Activated naive CD8-positive, alpha-beta T cell treated with anti-CD3 and anti-CD28 coated beads, Interleukin-2, amount 50 U/mL, for 24 hours (primary cell): ENCODE data around the gene C1QTNF12.

Source experiments
- ATAC-seq: fragments of 150-1000 bp; cut with Tn5 transposase; one replicate; pipeline ENCODE4 v1.10.0; 2021
- DNase-seq: peaks from one replicate; pipeline ENCODE4 v3.0.0; 2021
- H3K27ac Mint-ChIP-seq: one replicate; pipeline ENCODE4 v1.8.0; 2021; ENCODE audit warnings: mild to moderate bottlenecking, mixed read lengths
- H3K27me3 Mint-ChIP-seq: one replicate; pipeline ENCODE4 v1.8.0; 2021; ENCODE audit warnings: mixed read lengths
- H3K36me3 Mint-ChIP-seq: one replicate; pipeline ENCODE4 v1.8.0; 2021; ENCODE audit warnings: low read depth, mixed read lengths
- H3K4me1 Mint-ChIP-seq: one replicate; pipeline ENCODE4 v1.8.0; 2021; ENCODE audit warnings: mixed read lengths
- H3K4me3 Mint-ChIP-seq: one replicate; pipeline ENCODE4 v1.8.0; 2021; ENCODE audit warnings: mild to moderate bottlenecking, moderate library complexity, mixed read lengths
- H3K9me3 Mint-ChIP-seq: one replicate; pipeline ENCODE4 v1.8.0; 2021; ENCODE audit warnings: mixed read lengths

The C1QTNF12 gene

DNA sequence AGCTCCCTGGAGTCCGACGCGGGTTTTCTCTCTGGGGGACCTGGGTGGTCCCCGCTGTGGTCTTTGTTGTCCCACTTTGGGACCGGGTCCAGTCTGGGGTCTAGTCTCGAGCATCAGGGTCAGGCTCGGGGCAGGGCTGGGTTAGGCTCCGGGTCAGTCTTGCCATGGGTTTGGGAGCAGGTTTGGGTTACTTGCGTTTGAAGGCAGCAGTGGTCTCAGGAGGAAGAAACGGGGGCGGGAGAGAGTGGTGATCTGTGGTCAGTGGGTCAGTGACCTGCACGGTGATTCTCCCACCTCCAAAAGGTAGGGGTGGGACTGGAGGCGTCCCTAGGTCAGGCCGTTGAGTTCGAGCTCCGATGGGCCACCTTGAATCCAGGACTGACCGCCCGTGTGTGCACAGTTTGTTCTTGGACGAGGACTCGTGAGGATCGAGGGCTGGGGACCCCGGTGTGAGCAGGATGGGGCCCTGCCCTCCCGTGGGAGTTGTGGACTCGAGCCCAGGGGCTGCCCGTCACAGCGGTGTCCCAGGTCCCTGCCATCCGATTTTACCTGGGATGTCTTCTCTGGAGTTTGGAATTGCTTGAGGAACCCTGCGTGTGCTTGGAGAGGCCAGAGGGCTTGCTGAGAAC, 12.2 kb downstream of the C1QTNF12 start:
- Mint-ChIP-seq H3K4me3 (peak overlapping the region; percentile 81), H3K9me3 (no peaks in the 10 kb centered on the region), H3K27ac (peak overlapping the region; percentile 92), H3K36me3 (peaks cover 24% of the 10 kb centered on the region), H3K27me3 (peaks cover 1% of the 10 kb centered on the region), H3K4me1 (peaks cover 31% of the 10 kb centered on the region)
- DNase-seq (no peak), ATAC-seq (no peak)

DNA sequence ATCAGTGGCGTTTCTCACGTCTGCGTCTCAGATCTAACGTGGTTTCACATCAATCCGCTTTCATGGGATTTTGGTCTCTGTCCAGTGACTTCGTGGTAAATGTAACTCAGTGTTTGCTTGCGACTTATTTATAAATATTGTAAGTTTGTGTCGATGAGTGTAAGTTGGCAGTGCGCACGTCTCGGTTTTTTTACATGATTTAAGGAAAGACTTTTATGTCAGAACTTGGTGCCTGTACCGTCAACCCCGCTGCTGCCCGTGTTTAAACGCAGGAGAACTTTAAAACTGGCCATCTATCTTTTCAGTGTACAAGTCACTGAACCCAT, 13.0 kb downstream of the C1QTNF12 start:
- Mint-ChIP-seq H3K27ac (peak overlapping the region; percentile 92), H3K36me3 (peaks cover 24% of the 10 kb centered on the region), H3K9me3 (no peaks in the 10 kb centered on the region), H3K27me3 (no peaks in the 10 kb centered on the region), H3K4me1 (peaks cover 35% of the 10 kb centered on the region), H3K4me3 (peak overlapping the region; percentile 81)
- ATAC-seq (no peak), DNase-seq (no peak)

DNA sequence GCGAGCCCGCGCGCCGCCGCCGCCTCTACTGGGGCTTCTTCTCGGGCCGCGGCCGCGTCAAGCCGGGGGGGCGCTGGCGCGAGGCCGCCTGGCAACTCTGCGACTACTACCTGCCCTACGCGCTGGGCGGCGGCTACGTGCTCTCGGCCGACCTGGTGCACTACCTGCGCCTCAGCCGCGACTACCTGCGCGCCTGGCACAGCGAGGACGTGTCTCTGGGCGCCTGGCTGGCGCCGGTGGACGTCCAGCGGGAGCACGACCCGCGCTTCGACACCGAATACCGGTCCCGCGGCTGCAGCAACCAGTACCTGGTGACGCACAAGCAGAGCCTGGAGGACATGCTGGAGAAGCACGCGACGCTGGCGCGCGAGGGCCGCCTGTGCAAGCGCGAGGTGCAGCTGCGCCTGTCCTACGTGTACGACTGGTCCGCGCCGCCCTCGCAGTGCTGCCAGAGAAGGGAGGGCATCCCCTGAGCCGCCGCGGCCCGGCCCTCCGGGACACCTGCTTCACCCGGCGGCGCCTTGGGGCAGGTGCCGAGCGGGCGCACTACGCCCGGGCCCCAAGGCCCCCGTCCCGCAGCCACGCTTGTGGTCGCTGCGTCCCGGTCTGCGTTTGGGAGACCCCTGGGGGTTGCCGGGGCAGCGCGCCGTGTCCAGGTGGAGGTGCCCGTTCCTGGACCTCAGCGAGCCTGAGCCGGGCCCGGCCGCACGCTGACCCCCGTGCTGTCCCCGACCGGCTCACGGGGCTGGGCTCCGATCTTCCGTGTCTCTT, 13.5 kb downstream of the C1QTNF12 start:
- ATAC-seq (no peak), DNase-seq (no peak)
- peak overlapping the region; percentile 92 for H3K27ac Mint-ChIP-seq
- H3K4me3 Mint-ChIP-seq: peak overlapping the region; percentile 81
- H3K4me1 Mint-ChIP-seq: peaks cover 35% of the 10 kb centered on the region
- H3K27me3 Mint-ChIP-seq: no peaks in the 10 kb centered on the region
- no peaks in the 10 kb centered on the region for H3K9me3 Mint-ChIP-seq
- peaks cover 24% of the 10 kb centered on the region for H3K36me3 Mint-ChIP-seq

DNA sequence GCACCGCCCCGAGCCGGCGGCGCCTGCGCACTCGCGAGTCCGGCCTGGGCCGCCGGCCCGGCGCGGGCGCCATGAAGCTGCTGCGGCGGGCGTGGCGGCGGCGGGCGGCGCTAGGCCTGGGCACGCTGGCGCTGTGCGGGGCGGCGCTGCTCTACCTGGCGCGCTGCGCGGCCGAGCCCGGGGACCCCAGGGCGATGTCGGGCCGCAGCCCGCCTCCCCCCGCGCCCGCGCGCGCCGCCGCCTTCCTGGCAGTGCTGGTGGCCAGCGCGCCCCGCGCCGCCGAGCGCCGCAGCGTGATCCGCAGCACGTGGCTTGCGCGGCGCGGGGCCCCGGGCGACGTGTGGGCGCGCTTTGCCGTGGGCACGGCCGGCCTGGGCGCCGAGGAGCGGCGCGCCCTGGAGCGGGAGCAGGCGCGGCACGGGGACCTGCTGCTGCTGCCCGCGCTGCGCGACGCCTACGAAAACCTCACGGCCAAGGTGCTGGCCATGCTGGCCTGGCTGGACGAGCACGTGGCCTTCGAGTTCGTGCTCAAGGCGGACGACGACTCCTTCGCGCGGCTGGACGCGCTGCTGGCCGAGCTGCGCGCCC, 14.2 kb downstream of the C1QTNF12 start, which contains the start of gene B3GALT6:
B3GALT6 (plus strand) TSS at position 30 of the 588 bp plus-strand sequence; CDS start at position 72, 42 bp downstream.
- peaks cover 28% of the 10 kb centered on the region for H3K36me3 Mint-ChIP-seq

DNA sequence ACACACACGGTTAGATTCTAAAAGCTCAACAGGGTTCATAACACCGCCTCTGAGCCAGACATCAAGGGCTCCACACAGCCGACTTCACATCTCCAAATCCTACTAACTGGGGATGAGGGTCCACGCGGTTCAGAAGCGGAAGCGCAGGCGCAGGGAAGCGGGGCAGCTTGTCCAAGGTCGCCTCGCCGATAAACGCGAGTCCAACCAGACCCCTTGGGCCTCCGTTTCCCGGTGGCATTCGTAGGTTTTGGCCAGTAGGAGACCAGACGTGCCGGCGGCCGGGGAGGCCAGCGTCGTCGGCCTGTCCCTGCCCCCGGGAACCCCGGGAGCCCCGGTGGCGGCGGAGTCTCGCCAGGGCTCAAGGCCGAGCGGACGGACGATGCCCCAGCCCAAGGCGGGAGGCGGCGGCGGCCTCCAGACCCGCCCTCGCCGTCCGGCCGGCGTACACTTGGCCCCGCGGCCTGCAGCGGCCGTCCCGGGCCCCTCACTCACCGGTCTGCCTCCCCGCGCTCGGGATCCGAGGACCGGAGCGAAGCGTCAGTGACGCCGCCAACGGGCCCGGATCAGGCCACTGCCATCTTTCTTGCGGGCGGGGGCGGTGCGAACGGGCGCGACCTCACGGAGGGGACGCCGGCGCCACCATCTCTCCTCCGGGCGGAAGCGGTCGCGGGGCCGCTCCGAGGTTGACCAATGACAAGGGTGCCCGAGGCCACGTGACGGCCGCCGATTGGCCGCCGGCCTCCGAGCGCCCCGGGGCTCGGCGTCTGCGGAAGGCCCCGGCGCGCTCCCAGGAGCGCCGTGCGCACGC, 14.9 kb downstream of the C1QTNF12 start, which contains the start of gene SDF4:
SDF4 (minus strand) TSS at position 602 of the 808 bp plus-strand sequence. CDS start 3,229 bp downstream, outside the sequence.
- H3K9me3 Mint-ChIP-seq: no peaks in the 10 kb centered on the region
- H3K4me3 Mint-ChIP-seq: peak within 1 kb of the TSS; percentile 89
- peak; percentile 98 for DNase-seq
- peaks cover 28% of the 10 kb centered on the region for H3K36me3 Mint-ChIP-seq
- no peaks in the 10 kb centered on the region for H3K27me3 Mint-ChIP-seq
- H3K27ac Mint-ChIP-seq: peak within 1 kb of the TSS; percentile 84
- H3K4me1 Mint-ChIP-seq: peaks cover 35% of the 10 kb centered on the region
- peak; percentile 92 for ATAC-seq

More for the DNA sequence above, 14.2 kb downstream of the C1QTNF12 start, which contains the start of gene B3GALT6:
- Mint-ChIP-seq H3K4me1 (peaks cover 35% of the 10 kb centered on the region), H3K27ac (peak within 1 kb of the TSS; percentile 84), H3K4me3 (peak within 1 kb of the TSS; percentile 89), H3K27me3 (no peaks in the 10 kb centered on the region), H3K9me3 (no peaks in the 10 kb centered on the region)
- no peak for ATAC-seq
- DNase-seq: no peak

DNA sequence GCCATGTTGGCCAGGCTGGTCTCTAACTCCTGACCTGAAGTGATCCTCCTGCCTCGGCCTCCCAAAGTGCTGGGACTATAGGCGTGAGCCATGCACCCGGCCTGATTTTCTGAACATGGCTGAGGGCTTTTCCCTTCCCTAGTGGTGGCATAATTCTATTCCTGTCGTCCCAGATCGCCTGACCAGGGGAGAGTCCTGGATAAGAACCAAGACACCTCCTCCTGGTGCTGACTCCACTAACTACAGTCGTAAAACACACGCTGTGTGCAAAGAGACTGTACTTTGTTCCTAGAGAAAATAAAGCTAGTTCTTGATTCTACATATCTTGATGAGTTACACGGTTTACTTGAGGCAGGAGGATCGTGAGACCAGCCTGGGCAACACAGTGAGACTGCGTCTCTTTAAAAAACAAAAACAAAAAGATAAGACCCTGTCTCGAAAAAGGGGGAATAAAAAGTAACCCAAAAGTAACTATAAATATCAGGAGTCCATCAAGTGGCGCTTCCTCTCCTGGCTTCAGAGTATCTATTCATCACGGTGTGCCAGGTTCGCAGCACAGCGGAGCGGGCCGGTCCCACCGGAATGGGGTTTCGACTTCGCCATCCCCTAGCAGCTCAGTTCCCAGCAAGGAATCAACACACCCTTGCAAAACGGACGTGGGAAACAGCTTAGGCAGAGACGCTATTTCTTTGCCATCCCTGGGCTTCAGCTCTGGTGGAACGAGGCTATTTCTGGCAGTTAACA, 15.7 kb downstream of the C1QTNF12 start:
- peaks cover 28% of the 10 kb centered on the region for H3K36me3 Mint-ChIP-seq
- peak; percentile 31 for DNase-seq
- no peaks in the 10 kb centered on the region for H3K27me3 Mint-ChIP-seq
- peak overlapping the region; percentile 84 for H3K27ac Mint-ChIP-seq
- peaks cover 37% of the 10 kb centered on the region for H3K4me1 Mint-ChIP-seq
- no peaks in the 10 kb centered on the region for H3K9me3 Mint-ChIP-seq
- ATAC-seq: no peak
- H3K4me3 Mint-ChIP-seq: peak overlapping the region; percentile 89

DNA sequence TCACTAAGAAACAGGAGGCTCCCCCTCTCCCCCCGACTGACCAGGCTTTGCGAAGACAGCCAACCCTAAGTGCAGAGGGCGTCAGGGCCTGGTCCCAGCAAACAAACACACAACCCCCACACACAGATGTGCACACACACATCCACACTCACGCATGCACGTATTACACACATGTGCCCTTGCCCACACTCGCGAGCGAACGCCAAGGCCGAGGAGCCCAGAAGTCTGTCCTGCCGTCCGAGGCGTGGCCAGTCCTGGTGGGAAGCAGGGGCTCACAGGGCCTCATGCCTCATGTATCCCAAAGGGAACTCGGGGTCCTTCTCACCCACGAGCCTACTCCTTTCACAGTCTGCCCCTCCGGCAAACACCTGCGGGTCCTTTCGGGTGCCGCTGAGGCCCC, 16.8 kb downstream of the C1QTNF12 start:
- no peak for ATAC-seq
- Mint-ChIP-seq H3K27me3 (no peaks in the 10 kb centered on the region), H3K27ac (peak overlapping the region; percentile 78), H3K4me3 (peak overlapping the region; percentile 89), H3K4me1 (peaks cover 38% of the 10 kb centered on the region), H3K36me3 (peaks cover 31% of the 10 kb centered on the region), H3K9me3 (no peaks in the 10 kb centered on the region)
- DNase-seq: no peak

DNA sequence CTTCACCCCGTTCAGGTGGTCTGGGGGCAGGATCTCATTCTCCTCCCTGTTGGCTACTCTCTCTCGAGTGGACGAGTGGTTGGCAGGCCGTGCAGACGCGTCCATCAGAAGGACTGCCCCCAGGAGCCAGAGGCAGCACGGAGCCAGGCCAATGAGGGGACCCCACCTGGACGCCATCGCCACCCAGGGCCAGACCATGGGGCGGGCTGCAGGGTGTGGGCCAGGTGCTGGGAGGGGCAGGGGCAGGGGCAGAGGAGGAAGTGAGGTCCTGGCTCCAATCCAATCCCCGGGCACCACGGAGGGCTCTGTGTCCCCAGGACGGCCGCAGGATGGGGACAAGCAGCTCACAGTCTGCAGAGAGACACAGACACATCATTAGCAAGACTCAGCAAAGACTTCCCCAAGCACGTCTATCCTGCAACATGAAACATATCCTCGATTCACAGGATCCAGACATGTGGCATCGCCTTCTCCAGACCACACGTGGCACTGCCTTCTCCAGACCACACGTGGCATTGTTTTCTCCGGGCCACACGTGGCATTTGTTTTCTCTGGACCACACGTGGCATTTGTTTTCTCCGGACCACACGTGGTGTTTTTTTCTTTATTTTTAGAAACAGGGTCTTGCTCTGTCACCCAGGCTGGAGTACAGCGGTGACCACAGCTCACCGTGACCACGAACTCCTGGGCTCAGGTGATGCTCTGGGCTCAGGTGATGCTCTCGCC, 17.8 kb downstream of the C1QTNF12 start:
- H3K4me3 Mint-ChIP-seq: no peak overlapping the region
- no peak overlapping the region for H3K27ac Mint-ChIP-seq
- H3K36me3 Mint-ChIP-seq: peaks cover 26% of the 10 kb centered on the region
- H3K9me3 Mint-ChIP-seq: no peaks in the 10 kb centered on the region
- ATAC-seq (no peak), DNase-seq (no peak)
- peaks cover 28% of the 10 kb centered on the region for H3K4me1 Mint-ChIP-seq
- no peaks in the 10 kb centered on the region for H3K27me3 Mint-ChIP-seq

DNA sequence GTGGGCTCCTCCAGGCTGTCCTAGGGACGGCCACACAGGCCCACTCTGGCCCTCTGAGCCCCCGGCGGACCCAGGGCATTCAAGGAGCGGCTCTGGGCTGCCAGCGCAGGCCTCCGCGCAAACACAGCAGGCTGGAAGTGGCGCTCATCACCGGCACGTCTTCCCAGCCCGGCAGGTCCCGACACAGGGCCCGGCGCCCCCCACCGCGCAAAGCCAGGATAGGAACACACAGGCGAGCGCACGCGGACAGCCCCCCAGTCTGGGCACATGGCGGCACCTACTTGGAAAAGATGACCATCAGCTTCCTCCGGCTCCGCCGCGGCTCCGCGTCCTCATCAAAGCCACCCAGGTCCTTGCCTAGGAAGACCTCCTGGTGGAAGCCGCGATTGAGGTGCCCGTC, 18.3 kb downstream of the C1QTNF12 start:
- H3K36me3 Mint-ChIP-seq: peaks cover 25% of the 10 kb centered on the region
- H3K9me3 Mint-ChIP-seq: no peaks in the 10 kb centered on the region
- no peak for DNase-seq
- no peak for ATAC-seq
- H3K4me3 Mint-ChIP-seq: no peak overlapping the region
- H3K27ac Mint-ChIP-seq: no peak overlapping the region
- no peaks in the 10 kb centered on the region for H3K27me3 Mint-ChIP-seq
- peaks cover 24% of the 10 kb centered on the region for H3K4me1 Mint-ChIP-seq

DNA sequence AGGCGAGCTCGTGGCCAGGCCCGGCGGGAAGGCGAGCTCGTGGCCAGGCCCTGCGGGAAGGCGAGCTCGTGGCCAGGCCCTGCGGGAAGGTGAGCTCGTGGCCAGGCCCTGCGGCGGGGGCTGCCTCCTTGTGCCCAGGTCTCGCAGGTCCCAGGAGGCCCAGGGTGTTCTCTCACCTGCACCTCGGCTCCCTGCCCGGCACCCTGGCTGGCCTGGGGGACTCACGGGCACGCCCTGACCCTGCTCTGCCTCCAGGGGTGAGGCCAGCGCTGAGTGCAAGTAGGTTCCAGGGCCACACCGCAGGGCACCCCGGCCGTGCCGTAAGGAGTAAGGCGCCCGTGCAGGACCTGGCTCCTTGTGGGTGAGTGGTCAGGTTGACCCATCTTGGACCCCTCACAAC, 19.1 kb downstream of the C1QTNF12 start:
- Mint-ChIP-seq H3K27me3 (no peaks in the 10 kb centered on the region), H3K36me3 (peaks cover 31% of the 10 kb centered on the region), H3K4me3 (no peak overlapping the region), H3K27ac (no peak overlapping the region), H3K9me3 (no peaks in the 10 kb centered on the region), H3K4me1 (peaks cover 24% of the 10 kb centered on the region)
- no peak for DNase-seq
- no peak for ATAC-seq

DNA sequence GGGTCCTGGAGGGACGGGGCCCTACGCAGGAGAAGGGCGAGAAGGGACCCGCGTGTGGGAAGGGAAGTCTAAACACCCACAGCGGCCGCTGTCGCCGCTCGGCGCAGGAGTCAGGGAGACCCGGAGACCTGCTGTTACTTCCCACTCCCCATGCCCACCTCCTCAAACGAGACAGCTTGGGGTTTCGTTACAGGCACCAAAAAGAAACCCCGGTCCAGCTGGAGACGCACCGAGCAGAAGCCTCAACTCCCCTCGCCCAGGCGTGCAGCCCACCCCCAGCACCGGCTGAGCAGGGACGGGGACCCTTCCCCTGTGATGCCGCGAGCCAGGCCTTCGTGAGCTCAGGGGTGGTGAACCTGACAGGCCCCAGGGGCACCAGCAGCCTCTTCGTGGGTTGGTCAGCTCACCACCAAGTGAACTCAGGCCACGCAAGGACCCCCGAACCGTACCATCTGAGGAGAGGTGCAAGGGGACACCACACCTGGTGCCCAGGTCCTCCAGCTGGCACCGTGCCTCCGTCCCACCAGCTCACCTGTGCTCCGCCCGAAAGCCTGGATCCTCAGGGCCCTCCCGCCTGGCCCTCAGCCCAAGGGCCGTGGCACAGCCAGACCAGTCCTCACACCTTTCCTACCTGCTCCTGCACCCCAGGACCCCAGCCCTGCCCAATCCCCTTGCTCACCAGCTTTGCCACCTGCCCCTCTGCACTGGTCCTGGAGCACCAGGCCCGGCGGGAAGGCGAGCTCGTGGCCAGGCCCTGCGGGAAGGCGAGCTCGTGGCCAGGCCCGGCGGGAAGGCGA, 19.8 kb downstream of the C1QTNF12 start:
- ATAC-seq (no peak), DNase-seq (no peak)
- H3K27me3 Mint-ChIP-seq: no peaks in the 10 kb centered on the region
- H3K4me3 Mint-ChIP-seq: no peak overlapping the region
- H3K9me3 Mint-ChIP-seq: no peaks in the 10 kb centered on the region
- no peak overlapping the region for H3K27ac Mint-ChIP-seq
- H3K4me1 Mint-ChIP-seq: peaks cover 24% of the 10 kb centered on the region
- H3K36me3 Mint-ChIP-seq: peaks cover 32% of the 10 kb centered on the region

DNA sequence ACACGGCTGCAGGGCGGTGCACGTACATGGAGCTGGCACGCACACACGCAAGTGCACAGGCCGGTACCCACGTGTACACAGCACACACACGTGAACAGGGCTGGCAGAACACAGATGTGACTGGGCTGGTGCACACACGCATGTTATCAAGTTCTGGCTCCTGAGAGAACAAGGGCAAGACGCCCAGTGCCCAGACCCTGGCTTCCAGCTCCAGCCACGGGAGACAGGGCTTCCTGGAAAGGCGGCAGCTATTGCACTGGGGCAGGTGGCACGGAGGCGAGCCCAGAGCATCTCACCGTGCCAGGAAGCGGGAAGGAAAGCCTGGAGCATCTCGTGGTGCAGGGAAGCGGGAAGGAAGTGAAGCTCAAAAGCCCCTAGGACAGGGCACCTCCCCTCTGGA, 20.6 kb downstream of the C1QTNF12 start:
- no peaks in the 10 kb centered on the region for H3K9me3 Mint-ChIP-seq
- H3K36me3 Mint-ChIP-seq: peaks cover 31% of the 10 kb centered on the region
- H3K4me1 Mint-ChIP-seq: peaks cover 23% of the 10 kb centered on the region
- H3K4me3 Mint-ChIP-seq: no peak overlapping the region
- ATAC-seq (no peak), DNase-seq (no peak)
- H3K27me3 Mint-ChIP-seq: no peaks in the 10 kb centered on the region
- H3K27ac Mint-ChIP-seq: no peak overlapping the region
